Measurements from ENCODE around the gene IL17RC.

- peak; percentile 60 to 88 for TF ChIP-seq POLR2A (IDR thresholded peaks at IDR 0.05)
- TF ChIP-seq CTCF (IDR thresholded peaks at IDR 0.05), result peak in 1 of 6 experiments; percentile 25
These were observed at the start of gene IL17RC for GRCh38 chr3:9916734-9917680.

Data from Peyer's patch (tissue), 4 donors.